SK-N-SH (cell line): Measurements from ENCODE around the gene KLHL5. TPM values are rescaled to one million over a fixed set of nuclear protein-coding genes. Genes with fewer than 3 reads are reported as not detected.

Experiments
- CTCF ChIA-PET: fragments of 300-600, 350-600 bp; formaldehyde crosslinking; extraction: SDS; loops from one replicate; lab custom pipeline; 2021; lab: Yijun Ruan, JAX
- POLR2A ChIA-PET: fragments of 350-600 bp; sonication (Branson Sonifier 250); formaldehyde crosslinking; extraction: SDS; loops from one replicate; lab custom pipeline; 2020; ENCODE audit warnings: antibody characterized with exemption, inconsistent platforms; lab: Yijun Ruan, JAX
- DNase-seq: peaks from one replicate; pipeline ENCODE4 v3.0.0; 2012
- H2AFZ ChIP-seq: fragments of 200-600 bp; sonication (generic); 2 replicates; pipeline ENCODE4 v1.8.1; 2016; ENCODE audit warnings: antibody characterized with exemption, mild to moderate bottlenecking, low read depth
- H3F3A ChIP-seq: fragments of 200-600 bp; sonication (generic); replicated peaks from 2 replicates; pipeline ENCODE3; 2016; ENCODE audit warnings: antibody characterized with exemption, mild to moderate bottlenecking; ENCODE audit not compliant: insufficient read depth
- H3K27ac ChIP-seq, 2 experiments: fragments of 200-500 bp in 1 of 2; fragments of 200-600 bp in 1 of 2; sonication (Bioruptor generic) in 1 of 2; sonication (generic), shearing (Covaris generic) in 1 of 2; 2 replicates each; pipeline versions ENCODE4 v1.5.1 to v1.6.1; 2014 to 2016; ENCODE audit warnings: low read depth in 2 of 2, inconsistent platforms in 1 of 2, low read length in 1 of 2, mild to moderate bottlenecking in 1 of 2, mixed read lengths in 1 of 2
- H3K27me3 ChIP-seq: fragments of 200-600 bp; sonication (generic), shearing (Covaris generic); 2 replicates; pipeline ENCODE4 v1.6.1; 2016; ENCODE audit warnings: mixed run types; ENCODE audit not compliant: insufficient read depth
- H3K36me3 ChIP-seq, 2 experiments: fragments of 200-500 bp in 1 of 2; fragments of 200-600 bp in 1 of 2; sonication (Bioruptor generic) in 1 of 2; sonication (generic) in 1 of 2; replicated peaks in 1 of 2; 2 replicates each; pipeline versions ENCODE3 to v1.5.1; 2014 to 2016; ENCODE audit warnings: low read length in 1 of 2, mild to moderate bottlenecking in 1 of 2; ENCODE audit not compliant: insufficient read depth in 2 of 2, control insufficient read depth in 1 of 2
- H3K4me1 ChIP-seq, 2 experiments: fragments of 200-500 bp in 1 of 2; fragments of 200-600 bp in 1 of 2; sonication (Bioruptor generic) in 1 of 2; sonication (generic), shearing (Covaris generic) in 1 of 2; 2 replicates each; pipeline versions ENCODE4 v1.5.1 to v1.6.1; 2014 to 2016; ENCODE audit warnings: low read depth in 1 of 2, low read length in 1 of 2, mixed run types in 1 of 2; ENCODE audit not compliant: insufficient read depth in 2 of 2, control insufficient read depth in 1 of 2
- H3K4me2 ChIP-seq: fragments of 200-600 bp; sonication (generic), shearing (Covaris generic); 2 replicates; pipeline ENCODE4 v1.6.1; 2017; ENCODE audit warnings: mixed run types
- H3K4me3 ChIP-seq, 2 experiments: fragments of 200-500 bp in 1 of 2; fragments of 200-600 bp in 1 of 2; sonication (Bioruptor generic) in 1 of 2; sonication (generic), shearing (Covaris generic) in 1 of 2; 2 replicates each; pipeline versions ENCODE4 v1.5.1 to v1.8.1; 2014 to 2016; ENCODE audit warnings: low read depth in 2 of 2, inconsistent platforms in 1 of 2, low read length in 1 of 2, mild to moderate bottlenecking in 1 of 2, mixed read lengths in 1 of 2, moderate library complexity in 1 of 2
- H3K79me2 ChIP-seq: fragments of 200-600 bp; sonication (generic); 2 replicates; pipeline ENCODE4 v1.8.1; 2017; ENCODE audit warnings: mild to moderate bottlenecking; ENCODE audit not compliant: insufficient read depth
- H3K9ac ChIP-seq: fragments of 200-600 bp; sonication (generic); 2 replicates; pipeline ENCODE4 v1.6.1; 2017; ENCODE audit warnings: mixed run types
- H3K9me2 ChIP-seq: fragments of 200-600 bp; sonication (generic); 2 replicates; pipeline ENCODE4 v1.6.1; 2017; ENCODE audit warnings: mixed run types
- H3K9me3 ChIP-seq: fragments of 200-600 bp; sonication (generic); 2 replicates; pipeline ENCODE4 v1.6.1; 2017; ENCODE audit warnings: mixed run types, mild to moderate bottlenecking, moderate library complexity
- H4K20me1 ChIP-seq: fragments of 200-600 bp; sonication (generic); 2 replicates; pipeline ENCODE4 v1.6.1; 2017; ENCODE audit warnings: mild to moderate bottlenecking, mixed run types; ENCODE audit not compliant: insufficient read depth
- ELF1 ChIP-seq: IDR thresholded peaks from 2 replicates; pipeline ENCODE4 v1.4.0; 2012
- EP300 ChIP-seq, 2 experiments: IDR thresholded peaks; 2 replicates each; pipeline versions ENCODE4 v1.4.0 to v1.6.1; 2012; ENCODE audit warnings: borderline replicate concordance in 1 of 2, low read depth in 1 of 2, low read length in 1 of 2
- EZH2phosphoT487 ChIP-seq: fragments of 200-600 bp; sonication (generic); IDR thresholded peaks from 2 replicates; pipeline ENCODE4 v1.6.1; 2017; ENCODE audit warnings: low read depth, mixed run types, mild to moderate bottlenecking, antibody characterized with exemption, moderate library complexity, borderline replicate concordance
- FOSL2 ChIP-seq: IDR thresholded peaks from 2 replicates; pipeline ENCODE4 v1.4.0; 2012; ENCODE audit warnings: low read depth, mild to moderate bottlenecking, moderate library complexity, borderline replicate concordance
- MXI1 ChIP-seq: IDR thresholded peaks from 2 replicates; pipeline ENCODE4 v1.6.1; 2012; ENCODE audit warnings: mild to moderate bottlenecking, low read depth, low read length, improper control_type of control experiment
- NRF1 ChIP-seq: IDR thresholded peaks from 2 replicates; pipeline ENCODE4 v1.6.1; 2012; ENCODE audit warnings: low read depth, mild to moderate bottlenecking, low read length
- POLR2AphosphoS5 ChIP-seq: IDR thresholded peaks from 2 replicates; pipeline ENCODE4 v1.6.1; 2012; ENCODE audit warnings: low read depth, low read length
- RFX5 ChIP-seq: IDR thresholded peaks from 2 replicates; pipeline ENCODE4 v1.6.1; 2012; ENCODE audit warnings: mild to moderate bottlenecking, improper control_type of control experiment, low read length
- RXRA ChIP-seq: IDR thresholded peaks from 2 replicates; pipeline ENCODE4 v1.4.0; 2012; ENCODE audit warnings: low read depth, mild to moderate bottlenecking, borderline replicate concordance
- SIN3A ChIP-seq: IDR thresholded peaks from 2 replicates; pipeline ENCODE4 v1.6.1; 2012; ENCODE audit warnings: low read depth, mild to moderate bottlenecking, low read length, moderate library complexity, borderline replicate concordance
- SMC3 ChIP-seq: IDR thresholded peaks from 2 replicates; pipeline ENCODE4 v1.6.1; 2012; ENCODE audit warnings: low read depth, low read length, improper control_type of control experiment
- TAF1 ChIP-seq: IDR thresholded peaks from 2 replicates; pipeline ENCODE4 v1.6.1; 2012; ENCODE audit warnings: low read depth, mild to moderate bottlenecking, low read length, moderate library complexity, borderline replicate concordance
- TCF12 ChIP-seq: IDR thresholded peaks from 2 replicates; pipeline ENCODE4 v1.4.0; 2012
- TEAD4 ChIP-seq: IDR thresholded peaks from 2 replicates; pipeline ENCODE4 v1.4.0; 2012; ENCODE audit warnings: mild to moderate bottlenecking, borderline replicate concordance; ENCODE audit not compliant: insufficient read depth
- USF1 ChIP-seq: IDR thresholded peaks from 2 replicates; pipeline ENCODE4 v1.4.0; 2012; ENCODE audit warnings: low read depth, borderline replicate concordance
- USF2 ChIP-seq: fragments of 150-350 bp; IDR thresholded peaks from 2 replicates; pipeline ENCODE4 v1.6.1; 2017; ENCODE audit warnings: antibody characterized with exemption, low read length, low read depth, borderline replicate concordance
- YY1 ChIP-seq: IDR thresholded peaks from 2 replicates; pipeline ENCODE4 v1.4.0; 2012; ENCODE audit warnings: low read depth, mild to moderate bottlenecking
- ZBTB33 ChIP-seq: IDR thresholded peaks from 2 replicates; pipeline ENCODE4 v1.4.0; 2012; ENCODE audit warnings: low read depth, borderline replicate concordance
- WGBS: methylation state at CpG from one replicate; pipeline ENCODE4 v1.1.6; 2017; ENCODE audit warnings: low lambda C conversion rate; 5-methylcytosine and 5-hydroxymethylcytosine counted together
- polyA plus RNA-seq, 3 experiments: library from polyadenylated mRNA; depleted of rRNA; stranded (reverse); fragments of >200 nt; gene quantifications; 2 replicates each; pipeline ENCODE4 v1.2.3, GENCODE V29; 2012

KLHL5 gene
- polyA plus RNA-seq, 1 of the 3 experiments (the other 2 are of a cell fraction), result 33.1 TPM

GRCh38 chr4:39039108-39039507, 22.9 kb upstream of the KLHL5 start:
- Histone ChIP-seq H4K20me1 (no peaks in the 10 kb centered on the region), H3K9me2 (no peaks in the 10 kb centered on the region), H3K4me2 (no peak overlapping the region), H3K27me3 (no peaks in the 10 kb centered on the region), H3K79me2 (no peaks in the 10 kb centered on the region), H3K27ac (no peak overlapping the region), H3F3A (peaks cover 26% of the 10 kb centered on the region), H3K9ac (no peak overlapping the region), H2AFZ (no peak overlapping the region), H3K4me3 (no peak overlapping the region), H3K4me1 (peaks cover 6 to 15% of the 10 kb centered on the region in 2 experiments; a peak in 2 of 4 replicates), H3K36me3 (no peaks in the 10 kb centered on the region), H3K9me3 (no peaks in the 10 kb centered on the region)
- no peak for TF ChIP-seq SIN3A
- no peak for TF ChIP-seq ZBTB33
- no peak for TF ChIP-seq RXRA
- no peak for TF ChIP-seq TCF12
- TF ChIP-seq NRF1, result no peak
- TF ChIP-seq POLR2AphosphoS5, result no peak
- no peak for TF ChIP-seq ELF1
- no peak for TF ChIP-seq YY1
- no peak for TF ChIP-seq SMC3
- no peak for TF ChIP-seq MXI1
- TF ChIP-seq TEAD4, result no peak
- WGBS, result 93% methylated on average over 3 of the region's 3 CpGs
- DNase-seq, result no peak
- ChIA-PET POLR2A (no interaction called here), CTCF (no interaction called here)

- Histone ChIP-seq H3K79me2 (peaks cover 22% of the 10 kb centered on the region), H3K4me1 (peaks cover 6 to 19% of the 10 kb centered on the region in 2 experiments; a peak in 3 of 4 replicates), H3K9me2 (no peaks in the 10 kb centered on the region), H3K4me3 (no peak overlapping the region), H3K36me3 (no peaks in the 10 kb centered on the region), H2AFZ (no peak overlapping the region), H3K4me2 (no peak overlapping the region), H3F3A (peaks cover 28% of the 10 kb centered on the region), H3K9me3 (no peaks in the 10 kb centered on the region), H4K20me1 (no peaks in the 10 kb centered on the region), H3K27me3 (no peaks in the 10 kb centered on the region), H3K9ac (no peak overlapping the region), H3K27ac (no peak overlapping the region)
- no peak for DNase-seq
- 90% methylated on average over 1 of the region's 1 CpG for WGBS
- TF ChIP-seq EZH2phosphoT487 (no peak), TCF12 (no peak), USF1 (no peak), POLR2AphosphoS5 (no peak), USF2 (no peak), EP300 (IDR thresholded peaks at IDR 0.05; ENCODE audit: borderline replicate concordance in 1 of 2, low read depth in 1 of 2, low read length in 1 of 2) (no peak), RFX5 (no peak), YY1 (no peak), FOSL2 (no peak), NRF1 (no peak), TAF1 (no peak), TEAD4 (no peak), ELF1 (no peak)
- CTCF ChIA-PET, result interaction anchor here (1.4 to 2.5 kb wide), 4 partner anchors 9 to 140 kb away, joined by 4 to 11 read pairs (median 5); no protein-coding TSS in a partner anchor
- POLR2A ChIA-PET, result no interaction called here
Observed at GRCh38 chr4:39042366-39042765, 19.7 kb upstream of the KLHL5 start.
